ENCODE measurements around the gene NDUFS1.
"Not testable (repeated sequence)": the region's sequence is repeated elsewhere in the genome, so short reads cannot be mapped to it uniquely, and the experiment has no call there.

NDUFS1 gene

GRCh38 chr2:206095536-206096332, 63.5 kb downstream of the NDUFS1 start:
- DNase-seq, result no peak

- DNase-seq, result no peak
Measured at GRCh38 chr2:206092297-206092696, 66.9 kb downstream of the NDUFS1 start.

- no peak for DNase-seq
Measured at GRCh38 chr2:206088248-206088647, 71.0 kb downstream of the NDUFS1 start.

- DNase-seq, result peak in 1 of 2 experiments; percentile 41
Measured at GRCh38 chr2:206086716-206087350, 72.4 kb downstream of the NDUFS1 start.

- peak; percentile 80 to 88 for DNase-seq
Measured at GRCh38 chr2:206085742-206086445, 73.3 kb downstream of the NDUFS1 start, which contains the start of gene INO80D. Gene INO80D, minus strand, starts transcription at chr2:206086174. Its CDS starts 23,158 bp downstream, at chr2:206063016.

GRCh38 chr2:206084870-206085741, 74.1 kb downstream of the NDUFS1 start:
- peak in 1 of 2 experiments; percentile 60 for DNase-seq

GRCh38 chr2:206084439-206084869, 74.8 kb downstream of the NDUFS1 start:
- DNase-seq, result peak; percentile 60 to 76

- peak; percentile 11 to 38 for DNase-seq
Measured at GRCh38 chr2:206083602-206084438, 75.4 kb downstream of the NDUFS1 start.

GRCh38 chr2:206082298-206082843, 76.9 kb downstream of the NDUFS1 start:
- peak; percentile 40 to 75 for DNase-seq

GRCh38 chr2:206080927-206081326, 78.3 kb downstream of the NDUFS1 start:
- DNase-seq, result no peak

- DNase-seq, result no peak
Measured at GRCh38 chr2:206079699-206080465, 79.4 kb downstream of the NDUFS1 start.

- DNase-seq, result not testable (repeated sequence)
Measured at GRCh38 chr2:206077879-206078278, 81.4 kb downstream of the NDUFS1 start.

- DNase-seq, result no peak
Measured at GRCh38 chr2:206075113-206075512, 84.1 kb downstream of the NDUFS1 start.

GRCh38 chr2:206071807-206072206, 87.4 kb downstream of the NDUFS1 start:
- no peak for DNase-seq

- no peak for DNase-seq
Measured at GRCh38 chr2:206069417-206069816, 89.8 kb downstream of the NDUFS1 start.

- no peak for DNase-seq
Measured at GRCh38 chr2:206068207-206068606, 91.0 kb downstream of the NDUFS1 start.
